Gastroesophageal sphincter (tissue), 4 donors: ENCODE results near the gene PTPRN2. TPM values are rescaled to one million over a fixed set of nuclear protein-coding genes. Genes with fewer than 3 reads are reported as not detected.

Experiments used
- ATAC-seq: fragments of 150-250 bp; one replicate; pipeline ENCODE4 v1.9.1; 2016; ENCODE audit warnings: mild to moderate bottlenecking, moderate library complexity
- H3K27ac ChIP-seq, 4 donors: fragments of 200-600 bp; sonication (generic) in 3 of 4; 1 replicate in 3 of 4; 2 replicates in 1 of 4; pipeline ENCODE4 v1.5.1; 2016 to 2019
- H3K27me3 ChIP-seq: fragments of 200-600 bp; sonication (generic); one replicate; pipeline ENCODE4 v1.5.1; 2019
- H3K36me3 ChIP-seq, 2 donors: fragments of 200-600 bp; sonication (generic); one replicate each; pipeline ENCODE4 v1.5.1; 2019; ENCODE audit warnings: control low read depth in 1 of 2
- H3K4me1 ChIP-seq, 3 donors: fragments of 200-600 bp; sonication (generic); 1 replicate in 2 of 3; 2 replicates in 1 of 3; pipeline ENCODE4 v1.5.1; 2016 to 2019; ENCODE audit warnings: control low read depth in 2 of 3
- H3K4me3 ChIP-seq, 2 donors: fragments of 200-600 bp; sonication (generic); one replicate each; pipeline ENCODE4 v1.5.1; 2019; ENCODE audit warnings: mild to moderate bottlenecking in 1 of 2, moderate library complexity in 1 of 2
- H3K9me3 ChIP-seq, 3 donors: fragments of 200-600 bp; sonication (generic); one replicate each; pipeline ENCODE4 v1.5.1; 2017 to 2019; ENCODE audit warnings: control low read depth in 2 of 3
- CTCF ChIP-seq, 4 experiments: fragments of 200-600 bp in 2 of 4; fragments of 450-650 bp in 2 of 4; sonication (generic) in 1 of 4; IDR thresholded peaks; one replicate each; pipeline ENCODE4 v1.5.1; 2017 to 2019; ENCODE audit warnings: antibody characterized with exemption in 4 of 4, mild to moderate bottlenecking in 2 of 4, moderate library complexity in 2 of 4
- EP300 ChIP-seq: sonication (generic); formaldehyde crosslinking; IDR thresholded peaks from one replicate; pipeline ENCODE4 v1.6.1; 2017; ENCODE audit warnings: antibody characterized with exemption, mild to moderate bottlenecking
- POLR2A ChIP-seq, 2 donors: fragments of 450-650 bp; IDR thresholded peaks; one replicate each; pipeline ENCODE4 v1.6.1; 2017; ENCODE audit warnings: antibody characterized with exemption in 2 of 2, mild to moderate bottlenecking in 2 of 2, moderate library complexity in 1 of 2
- POLR2AphosphoS5 ChIP-seq: sonication (generic); formaldehyde crosslinking; IDR thresholded peaks from one replicate; pipeline ENCODE4 v1.6.1; 2017; ENCODE audit warnings: antibody characterized with exemption
- WGBS, 2 donors: methylation state at CpG; one replicate each; pipeline ENCODE4 v1.1.5; 2018; ENCODE audit warnings: low coverage in 1 of 2; 5-methylcytosine and 5-hydroxymethylcytosine counted together
- total RNA-seq, 4 donors: library from RNA; depleted of rRNA; stranded (reverse); fragments of >200 nt; gene quantifications; one replicate each; pipeline ENCODE4 v1.1.0, GENCODE V29; 2016

The PTPRN2 gene
- total RNA-seq, 4 donors from 2014 or later: 1.7 to 4.7 (median 3.3) TPM

- Histone ChIP-seq H3K9me3 (no peaks in the 10 kb centered on the region), H3K4me1 (no peaks in the 10 kb centered on the region), H3K27me3 (peaks cover 63% of the 10 kb centered on the region), H3K27ac (no peak overlapping the region), H3K36me3 (no peaks in the 10 kb centered on the region), H3K4me3 (no peak overlapping the region)
- ATAC-seq: no peak
- 88% methylated on average over 12 of the region's 18 CpGs; no CpG with 5 or more reads in 1 of the 2 donors for whole genome bisulfite sequencing, 2 donors
- TF ChIP-seq CTCF (IDR thresholded peaks at IDR 0.05) (no peak), EP300 (no peak), POLR2AphosphoS5 (no peak)
Measured at GRCh38 chr7:157522189-157522588, 1065.4 kb downstream of the PTPRN2 start.

- ATAC-seq: no peak
- Histone ChIP-seq H3K9me3 (no peaks in the 10 kb centered on the region), H3K36me3 (no peaks in the 10 kb centered on the region), H3K4me1 (no peaks in the 10 kb centered on the region), H3K4me3 (no peak overlapping the region), H3K27ac (no peak overlapping the region), H3K27me3 (peaks cover 66% of the 10 kb centered on the region)
- TF ChIP-seq POLR2A (IDR thresholded peaks at IDR 0.05): no peak
- no peak for TF ChIP-seq EP300
- no peak for TF ChIP-seq POLR2AphosphoS5
- TF ChIP-seq CTCF (IDR thresholded peaks at IDR 0.05): no peak
- 85 to 87% methylated on average over 6 to 15 of the region's 18 CpGs for WGBS, 2 donors
Measured at GRCh38 chr7:157521752-157522151, 1065.9 kb downstream of the PTPRN2 start.

- no peak overlapping the region for H3K27ac ChIP-seq
- WGBS, 2 donors: 93% methylated on average over 6 of the region's 28 CpGs; no CpG with 5 or more reads in 1 of the 2 donors
- H3K4me3 ChIP-seq: no peak overlapping the region
- no peaks in the 10 kb centered on the region for H3K9me3 ChIP-seq
- no peak for ATAC-seq
- no peak for TF ChIP-seq POLR2AphosphoS5
- no peak for TF ChIP-seq CTCF (IDR thresholded peaks at IDR 0.05)
- TF ChIP-seq EP300: no peak
- no peak for TF ChIP-seq POLR2A (IDR thresholded peaks at IDR 0.05)
- H3K36me3 ChIP-seq: no peaks in the 10 kb centered on the region
- H3K4me1 ChIP-seq: no peaks in the 10 kb centered on the region
- H3K27me3 ChIP-seq: peaks cover 66% of the 10 kb centered on the region
Measured at GRCh38 chr7:157521061-157521731, 1066.4 kb downstream of the PTPRN2 start.

GRCh38 chr7:157520249-157520648 lies 1067.4 kb downstream of the PTPRN2 start:
- no peak for ATAC-seq
- WGBS, 2 donors: 76 to 78% methylated on average over 6 to 7 of the region's 8 CpGs

More at GRCh38 chr7:157520249-157520648, 1067.4 kb downstream of the PTPRN2 start:
- H3K36me3 ChIP-seq: no peaks in the 10 kb centered on the region
- TF ChIP-seq CTCF (IDR thresholded peaks at IDR 0.05): no peak
- no peak for TF ChIP-seq EP300
- TF ChIP-seq POLR2AphosphoS5: no peak
- TF ChIP-seq POLR2A (IDR thresholded peaks at IDR 0.05): no peak
- H3K9me3 ChIP-seq: no peaks in the 10 kb centered on the region
- no peak overlapping the region for H3K27ac ChIP-seq
- H3K27me3 ChIP-seq: peaks cover 66% of the 10 kb centered on the region
- H3K4me3 ChIP-seq: no peak overlapping the region
- H3K4me1 ChIP-seq: no peaks in the 10 kb centered on the region
